Activated CD8-positive, alpha-beta memory T cell treated with anti-CD3 and anti-CD28 coated beads, Interleukin-2, amount 10 ng/mL, durations not matched to agents 7 days and 5 days (primary cell): ENCODE data around the gene TRAPPC11. TPM values are rescaled to one million over a fixed set of nuclear protein-coding genes. Genes with fewer than 3 reads are reported as not detected.
"Not testable (repeated sequence)": the region's sequence is repeated elsewhere in the genome, so short reads cannot be mapped to it uniquely, and the experiment has no call there.

Source experiments
- ATAC-seq: fragments of 150-1000 bp; cut with Tn5 transposase; one replicate; pipeline ENCODE4 v1.10.0; 2021; ENCODE audit warnings: moderate library complexity
- CTCF ChIA-PET: fragments of 350-600 bp; sonication (Branson Sonifier 250); formaldehyde crosslinking; loops from one replicate; lab custom pipeline; 2021; ENCODE audit warnings: antibody characterized with exemption; lab: Charles Lee
- DNase-seq: peaks from one replicate; pipeline ENCODE4 v3.0.0-alpha.2; 2020
- H3K27ac Mint-ChIP-seq: one replicate; pipeline ENCODE4 v1.8.0; 2021; ENCODE audit warnings: mild to moderate bottlenecking, mixed read lengths
- H3K27me3 Mint-ChIP-seq: one replicate; pipeline ENCODE4 v1.8.0; 2021; ENCODE audit warnings: mixed read lengths
- H3K36me3 Mint-ChIP-seq: one replicate; pipeline ENCODE4 v1.8.0; 2021; ENCODE audit warnings: mild to moderate bottlenecking, mixed read lengths
- H3K4me1 Mint-ChIP-seq: one replicate; pipeline ENCODE4 v1.8.0; 2021; ENCODE audit warnings: mixed read lengths
- H3K4me3 Mint-ChIP-seq: one replicate; pipeline ENCODE4 v1.8.0; 2021; ENCODE audit warnings: mild to moderate bottlenecking, moderate library complexity, mixed read lengths
- H3K9me3 Mint-ChIP-seq: one replicate; pipeline ENCODE4 v1.8.0; 2022; ENCODE audit warnings: low read depth, mixed read lengths
- total RNA-seq, 2 experiments: library from RNA; stranded (reverse); gene quantifications; one replicate each; pipeline ENCODE4 v1.2.3, GENCODE V29; 2021

TRAPPC11 gene
- total RNA-seq, 2 experiments from 2014 or later, result 30.3 to 34.6 TPM

DNA sequence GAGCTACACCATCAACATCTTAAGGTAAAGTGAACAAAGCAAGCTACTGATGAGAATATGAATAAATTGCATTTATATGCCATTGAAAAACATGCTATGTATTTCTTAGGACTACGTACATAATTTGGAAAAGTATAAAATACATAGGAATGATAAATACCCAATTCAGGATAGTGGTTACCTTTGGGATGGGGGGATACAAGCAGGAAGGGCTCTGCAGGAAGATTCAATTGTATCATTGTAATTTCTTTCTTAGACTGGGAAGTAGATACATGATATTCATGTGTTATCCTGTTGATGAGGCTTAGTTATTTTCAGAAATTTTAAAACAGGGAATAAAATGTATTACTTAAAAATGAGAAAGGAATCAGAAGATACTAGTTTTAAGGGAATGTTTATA, 43.4 kb downstream of the TRAPPC11 start:
- Mint-ChIP-seq H3K27ac (no peak overlapping the region), H3K36me3 (peaks cover 65% of the 10 kb centered on the region), H3K9me3 (no peaks in the 10 kb centered on the region), H3K4me1 (no peaks in the 10 kb centered on the region), H3K4me3 (no peak overlapping the region), H3K27me3 (no peaks in the 10 kb centered on the region)
- CTCF ChIA-PET, result no interaction called here
- DNase-seq (no peak), ATAC-seq (no peak)

DNA sequence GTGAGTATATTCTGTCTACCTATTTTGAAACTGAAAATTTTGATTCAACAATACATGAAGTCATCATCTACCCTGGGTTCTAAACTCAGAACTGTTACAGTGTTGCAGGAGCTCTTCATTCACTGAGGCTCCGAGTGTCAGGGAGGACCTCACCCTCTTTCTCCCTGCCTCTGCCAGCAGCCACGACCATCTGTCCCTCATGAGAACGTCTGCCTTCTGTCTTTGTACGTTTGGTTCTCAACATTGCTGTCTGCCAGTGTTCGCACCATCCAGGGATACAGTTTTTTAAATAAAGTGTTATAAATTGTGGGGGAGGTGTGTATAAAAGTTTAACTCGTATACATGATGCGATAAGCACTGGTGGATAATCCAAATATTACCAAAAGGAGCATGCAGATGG, 55.5 kb downstream of the TRAPPC11 start:
- Mint-ChIP-seq H3K4me1 (no peaks in the 10 kb centered on the region), H3K27ac (no peak overlapping the region), H3K27me3 (no peaks in the 10 kb centered on the region), H3K36me3 (peaks cover 8% of the 10 kb centered on the region), H3K4me3 (no peak overlapping the region), H3K9me3 (no peaks in the 10 kb centered on the region)
- CTCF ChIA-PET, result interaction anchor here (0.7 kb wide), 1 partner anchor 23 kb away, joined by 3 read pairs; no protein-coding TSS in a partner anchor
- no peak for ATAC-seq
- no peak for DNase-seq

DNA sequence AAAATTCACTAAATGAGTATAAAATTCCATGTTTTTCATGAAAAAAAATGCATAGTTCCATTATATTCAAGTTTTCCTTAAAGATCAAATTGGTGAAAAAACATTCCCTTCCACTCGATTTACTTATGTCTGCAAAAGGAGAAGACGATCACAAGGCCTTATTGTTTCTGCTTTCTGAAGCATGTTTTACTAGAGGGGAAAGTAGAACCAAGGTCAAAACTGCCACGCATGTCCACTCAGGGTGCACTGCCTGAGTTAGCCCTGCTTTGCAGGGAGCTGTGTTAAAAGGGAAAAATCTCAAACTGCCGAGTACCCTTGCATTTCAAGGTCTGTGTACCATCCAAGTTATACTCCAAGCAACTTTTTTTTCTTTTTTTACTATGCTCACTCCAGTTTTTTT, 57.2 kb downstream of the TRAPPC11 start:
- no peak for DNase-seq
- H3K4me1 Mint-ChIP-seq, result peaks cover under 1% of the 10 kb centered on the region
- peaks cover 11% of the 10 kb centered on the region for H3K27me3 Mint-ChIP-seq
- no peak for ATAC-seq
- H3K36me3 Mint-ChIP-seq, result peaks cover 3% of the 10 kb centered on the region
- no peaks in the 10 kb centered on the region for H3K9me3 Mint-ChIP-seq
- no peak overlapping the region for H3K27ac Mint-ChIP-seq
- CTCF ChIA-PET, result no interaction called here
- H3K4me3 Mint-ChIP-seq, result no peak overlapping the region

DNA sequence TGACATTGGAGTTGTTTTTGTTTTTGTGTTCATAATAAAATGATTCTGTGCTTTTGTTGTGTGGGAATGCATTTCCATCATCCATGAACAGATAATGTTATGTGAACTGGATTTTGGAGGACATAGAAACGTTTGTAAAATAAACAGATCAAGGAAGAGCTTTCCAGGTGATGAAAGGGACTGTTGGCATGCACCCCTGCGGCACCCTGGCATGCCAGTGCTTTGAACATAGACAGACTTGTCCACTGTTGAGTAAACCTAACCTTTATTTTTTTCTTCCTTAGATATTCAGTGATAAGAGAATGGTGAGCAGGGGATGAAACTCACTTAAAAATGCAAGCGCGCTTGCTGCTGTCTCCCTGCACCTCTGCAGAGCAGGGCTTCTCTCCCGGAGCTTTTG, 59.8 kb downstream of the TRAPPC11 start:
- no peak overlapping the region for H3K27ac Mint-ChIP-seq
- ATAC-seq (no peak), DNase-seq (no peak)
- H3K9me3 Mint-ChIP-seq, result no peaks in the 10 kb centered on the region
- CTCF ChIA-PET, result interaction anchor here (0.7 kb wide), 1 partner anchor 9 kb away, joined by 3 read pairs; no protein-coding TSS in a partner anchor
- H3K4me3 Mint-ChIP-seq, result no peak overlapping the region
- H3K27me3 Mint-ChIP-seq, result peaks cover 17% of the 10 kb centered on the region
- H3K36me3 Mint-ChIP-seq, result no peaks in the 10 kb centered on the region
- peaks cover 13% of the 10 kb centered on the region for H3K4me1 Mint-ChIP-seq

DNA sequence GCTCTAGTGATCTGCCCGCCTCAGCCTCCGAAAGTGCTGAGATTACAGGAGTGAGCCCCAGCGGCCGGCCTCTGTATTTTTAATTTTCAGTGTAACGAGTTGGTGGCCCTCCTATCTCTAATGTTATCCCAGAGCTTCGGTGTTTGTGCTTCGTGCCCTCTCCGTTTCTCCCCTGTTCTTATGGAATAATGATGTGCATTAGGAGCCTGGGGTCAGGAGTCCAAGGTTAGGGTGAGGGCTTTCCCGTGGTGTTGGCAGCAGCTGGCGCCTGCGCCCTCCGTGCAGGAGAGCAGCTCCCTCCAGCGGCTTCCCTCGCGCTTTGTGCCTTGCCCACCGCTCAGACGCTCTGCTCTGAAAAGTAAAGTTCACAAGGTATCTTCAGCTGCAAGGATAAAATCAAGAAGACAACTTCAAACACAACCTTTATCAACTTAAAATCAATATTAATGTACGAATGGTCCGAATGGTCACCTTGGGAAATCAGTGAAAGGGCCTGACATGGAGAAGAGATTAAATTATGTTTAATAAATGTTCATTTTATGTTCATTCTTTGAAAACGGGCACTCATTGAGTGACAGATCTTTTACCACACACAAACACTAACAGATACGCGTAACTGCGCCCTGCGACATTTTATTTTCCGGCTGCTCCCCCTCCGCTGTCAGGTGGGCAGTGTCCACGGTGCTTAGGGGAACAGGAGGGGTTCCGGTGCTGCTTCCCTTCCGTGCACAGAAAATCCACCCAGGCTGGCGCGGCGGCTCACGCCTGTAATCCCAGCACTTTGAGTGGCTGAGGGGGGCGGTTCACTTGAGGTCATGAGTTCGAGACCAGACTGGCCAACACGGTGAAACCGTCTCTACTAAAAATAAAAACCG, 62.4 kb downstream of the TRAPPC11 start:
- CTCF ChIA-PET, result interaction anchor here (0.9 to 1.9 kb wide), 8 partner anchors 9 to 251 kb away, joined by 3 to 8 read pairs (median 4); no protein-coding TSS in a partner anchor
- Mint-ChIP-seq H3K9me3 (no peaks in the 10 kb centered on the region), H3K36me3 (no peaks in the 10 kb centered on the region), H3K4me3 (peak overlapping the region; percentile 45), H3K27ac (no peak overlapping the region), H3K27me3 (peaks cover 17% of the 10 kb centered on the region), H3K4me1 (peaks cover 13% of the 10 kb centered on the region)
- ATAC-seq (peak; percentile 53), DNase-seq (peak; percentile 53)

DNA sequence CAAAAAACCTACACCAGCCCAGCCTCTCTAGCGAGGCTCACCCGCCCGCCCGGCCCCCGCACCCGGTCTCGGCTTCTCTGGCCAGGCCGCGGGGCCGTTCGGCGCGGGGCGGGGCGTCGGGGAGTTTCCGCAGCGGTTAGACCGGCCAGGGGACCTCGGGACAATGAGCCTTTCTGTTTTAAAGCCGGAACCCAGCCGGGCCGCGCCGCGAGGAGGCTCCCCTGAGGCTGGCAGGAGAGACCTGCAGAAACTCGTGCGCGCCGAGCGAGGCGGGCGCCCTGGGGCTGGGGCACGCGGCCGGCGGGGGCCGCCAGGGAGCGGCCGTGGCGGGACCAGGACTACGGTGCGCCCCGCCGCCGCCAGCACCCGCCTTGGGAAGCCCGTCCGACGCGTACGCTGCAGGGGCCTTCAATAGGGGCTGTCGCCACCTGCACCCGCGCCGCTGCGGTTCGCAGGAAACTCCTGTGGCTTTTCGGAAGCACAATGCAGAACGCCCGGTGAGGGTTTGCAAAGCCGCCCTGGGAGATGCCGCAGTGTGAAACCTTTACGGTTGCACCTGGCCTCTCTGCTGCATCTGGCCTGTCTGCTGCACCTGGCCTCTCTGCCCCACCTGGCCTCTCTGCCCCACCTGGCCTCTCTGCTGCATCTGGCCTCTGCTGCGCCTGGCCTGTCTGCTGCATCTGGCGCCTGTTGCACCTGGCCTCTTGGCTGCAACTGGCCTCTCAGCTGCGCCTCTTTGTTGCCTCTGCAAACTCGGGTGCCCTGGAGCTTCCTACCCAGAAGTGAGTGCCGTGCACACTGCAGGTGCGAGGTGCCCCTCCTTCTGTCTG, 63.9 kb downstream of the TRAPPC11 start:
- CTCF ChIA-PET, result no interaction called here
- peak; percentile 62 for DNase-seq
- Mint-ChIP-seq H3K27ac (no peak overlapping the region), H3K4me3 (peak overlapping the region; percentile 67), H3K4me1 (peaks cover 13% of the 10 kb centered on the region), H3K36me3 (no peaks in the 10 kb centered on the region), H3K27me3 (peaks cover 17% of the 10 kb centered on the region), H3K9me3 (no peaks in the 10 kb centered on the region)
- ATAC-seq, result peak; percentile 76

DNA sequence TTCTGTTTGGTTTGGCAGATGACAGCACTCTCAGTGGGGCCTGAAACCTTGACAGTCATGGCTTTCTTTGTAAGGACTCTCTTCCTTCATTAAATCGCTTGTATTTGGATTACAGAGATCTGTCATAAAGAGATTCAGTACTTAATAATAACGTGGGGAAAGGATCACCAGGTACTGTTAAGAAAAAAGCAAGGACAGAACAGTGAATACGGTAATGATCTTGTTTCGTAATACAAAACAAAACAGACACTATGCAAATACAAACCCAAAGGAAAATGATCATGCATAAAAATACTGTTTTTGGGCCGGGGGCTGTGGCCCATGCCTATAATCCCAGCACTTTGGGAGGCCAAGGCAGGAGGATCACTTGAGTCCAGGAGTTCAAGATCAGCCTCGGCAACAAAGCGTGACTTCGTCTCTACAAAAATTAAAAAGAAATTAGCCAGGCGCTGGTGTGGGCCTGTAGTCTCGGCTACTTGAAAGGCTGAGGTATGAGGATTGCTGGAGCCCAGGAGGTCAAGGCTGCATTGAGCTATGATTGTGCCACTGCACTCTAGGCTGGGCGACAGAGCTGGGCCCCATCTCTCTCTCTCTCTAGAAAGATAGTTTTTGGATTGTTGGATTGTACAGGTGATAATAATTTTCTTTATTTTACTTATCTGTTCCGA, 64.6 kb downstream of the TRAPPC11 start:
- peaks cover 13% of the 10 kb centered on the region for H3K4me1 Mint-ChIP-seq
- CTCF ChIA-PET, result no interaction called here

DNA sequence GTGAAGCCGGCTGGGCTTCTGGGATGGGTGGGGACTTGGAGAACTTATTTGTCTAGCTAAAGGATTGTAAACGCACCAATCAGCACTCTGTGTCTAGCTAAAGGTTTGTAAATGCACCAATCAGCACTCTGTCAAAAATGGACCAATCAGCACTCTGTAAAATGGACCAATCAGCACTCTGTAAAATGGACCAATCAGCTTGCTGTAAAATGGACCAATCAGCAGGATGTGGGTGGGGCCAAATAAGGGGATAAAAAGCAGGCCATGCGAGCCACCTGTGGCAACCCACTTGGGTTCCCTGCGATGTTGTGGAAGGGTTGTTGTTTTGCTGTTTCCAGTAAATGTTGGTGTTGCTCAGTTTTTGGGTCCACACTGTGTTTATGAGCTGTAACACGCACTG, 66.5 kb downstream of the TRAPPC11 start:
- DNase-seq, H3K4me3 Mint-ChIP-seq, H3K36me3 Mint-ChIP-seq, H3K27me3 Mint-ChIP-seq, H3K27ac Mint-ChIP-seq, CTCF ChIA-PET, ATAC-seq, H3K9me3 Mint-ChIP-seq: not testable (repeated sequence)
- peaks cover 13% of the 10 kb centered on the region for H3K4me1 Mint-ChIP-seq

More for the DNA sequence above, 64.6 kb downstream of the TRAPPC11 start:
- Mint-ChIP-seq H3K9me3 (no peaks in the 10 kb centered on the region), H3K27ac (no peak overlapping the region), H3K4me3 (peak overlapping the region; percentile 49), H3K36me3 (no peaks in the 10 kb centered on the region), H3K27me3 (peaks cover 17% of the 10 kb centered on the region)
- DNase-seq (no peak), ATAC-seq (no peak)

DNA sequence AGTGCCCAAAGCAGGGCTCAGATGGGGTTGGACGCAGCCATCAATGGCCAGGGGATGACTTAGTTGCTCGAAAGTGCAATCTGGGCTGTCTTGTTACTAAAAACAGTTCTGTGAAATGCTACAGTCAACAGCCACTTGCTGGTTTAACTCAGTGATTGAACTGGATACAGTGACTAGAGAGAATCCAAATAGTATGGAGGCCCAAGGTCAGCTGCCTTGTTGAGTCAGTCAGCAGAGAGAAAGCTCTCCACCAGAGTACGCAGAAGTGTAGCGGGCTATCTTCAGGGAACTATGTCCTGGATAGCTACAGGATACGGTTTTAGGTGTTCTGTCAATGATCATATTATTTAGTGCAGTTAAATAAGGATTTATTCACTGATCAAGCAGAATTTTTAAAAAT, 68.4 kb downstream of the TRAPPC11 start:
- CTCF ChIA-PET, result no interaction called here
- H3K27me3 Mint-ChIP-seq, result no peaks in the 10 kb centered on the region
- ATAC-seq (no peak), DNase-seq (no peak)
- H3K36me3 Mint-ChIP-seq, result no peaks in the 10 kb centered on the region
- no peak overlapping the region for H3K4me3 Mint-ChIP-seq
- H3K9me3 Mint-ChIP-seq, result no peaks in the 10 kb centered on the region
- H3K4me1 Mint-ChIP-seq, result peaks cover 6% of the 10 kb centered on the region
- no peak overlapping the region for H3K27ac Mint-ChIP-seq

DNA sequence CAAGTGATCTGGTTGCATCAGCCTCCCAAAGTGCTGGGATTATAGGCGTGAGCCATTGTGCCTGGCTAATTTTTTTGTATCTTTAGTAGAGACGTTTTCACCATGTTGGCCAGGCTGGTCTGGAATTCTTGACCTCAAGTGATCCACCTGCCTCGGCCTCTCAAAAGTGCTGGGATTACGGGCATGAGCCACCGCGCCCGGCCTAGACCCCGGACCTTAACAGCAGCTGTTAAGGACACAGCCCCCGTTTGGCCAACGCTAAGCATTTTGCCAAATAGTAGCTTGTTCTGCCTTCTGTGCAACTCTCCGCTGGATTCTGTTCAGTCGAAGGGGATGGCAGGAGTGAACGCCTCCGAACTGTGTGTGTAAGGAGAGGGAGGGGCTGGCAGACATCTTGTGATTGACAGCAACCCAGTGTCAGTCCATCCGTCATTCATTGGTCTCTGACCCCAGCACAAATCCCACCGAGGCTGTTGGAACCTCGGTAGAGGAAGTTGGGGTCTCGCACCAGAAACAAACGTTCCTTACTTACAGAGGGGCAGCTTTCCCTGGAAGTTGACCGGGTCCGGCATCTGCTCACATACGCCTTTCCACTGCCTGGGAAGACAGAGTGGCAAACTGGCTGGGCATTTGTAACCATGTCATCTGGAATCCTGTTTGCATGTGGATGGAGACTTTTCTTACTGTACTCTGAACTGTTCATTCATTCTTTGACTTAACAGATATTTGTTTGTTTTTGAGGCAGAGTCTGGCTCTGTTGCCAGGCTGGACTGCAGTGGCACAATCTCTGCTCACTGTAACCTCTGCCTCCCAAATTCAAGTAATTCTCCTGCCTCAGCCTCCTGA, 69.4 kb downstream of the TRAPPC11 start:
- Mint-ChIP-seq H3K27ac (no peak overlapping the region), H3K9me3 (no peaks in the 10 kb centered on the region), H3K36me3 (no peaks in the 10 kb centered on the region), H3K4me3 (no peak overlapping the region), H3K27me3 (no peaks in the 10 kb centered on the region), H3K4me1 (peaks cover 1% of the 10 kb centered on the region)
- DNase-seq (no peak), ATAC-seq (no peak)
- CTCF ChIA-PET, result no interaction called here

DNA sequence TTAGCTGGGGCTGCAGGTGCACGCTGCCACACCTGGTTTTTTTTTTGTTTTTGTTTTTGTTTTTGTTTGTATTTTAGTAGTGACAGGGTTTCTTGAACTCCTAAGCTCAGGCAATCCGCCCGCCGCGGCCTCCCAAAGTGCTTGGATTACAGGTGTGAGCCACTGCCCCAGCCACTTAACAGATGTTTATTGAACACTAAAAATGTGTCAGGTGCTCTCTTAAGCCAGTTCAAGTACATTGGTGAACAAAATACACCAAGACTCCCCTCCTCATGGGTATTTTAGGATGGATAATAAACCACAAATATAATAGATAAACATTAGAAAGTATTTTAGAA, 69.9 kb downstream of the TRAPPC11 start:
- H3K27ac Mint-ChIP-seq, result no peak overlapping the region
- ATAC-seq, result no peak
- DNase-seq, result no peak
- no peaks in the 10 kb centered on the region for H3K4me1 Mint-ChIP-seq
- no peak overlapping the region for H3K4me3 Mint-ChIP-seq
- no peaks in the 10 kb centered on the region for H3K36me3 Mint-ChIP-seq
- peaks cover 2% of the 10 kb centered on the region for H3K27me3 Mint-ChIP-seq
- CTCF ChIA-PET, result no interaction called here
- H3K9me3 Mint-ChIP-seq, result no peaks in the 10 kb centered on the region

DNA sequence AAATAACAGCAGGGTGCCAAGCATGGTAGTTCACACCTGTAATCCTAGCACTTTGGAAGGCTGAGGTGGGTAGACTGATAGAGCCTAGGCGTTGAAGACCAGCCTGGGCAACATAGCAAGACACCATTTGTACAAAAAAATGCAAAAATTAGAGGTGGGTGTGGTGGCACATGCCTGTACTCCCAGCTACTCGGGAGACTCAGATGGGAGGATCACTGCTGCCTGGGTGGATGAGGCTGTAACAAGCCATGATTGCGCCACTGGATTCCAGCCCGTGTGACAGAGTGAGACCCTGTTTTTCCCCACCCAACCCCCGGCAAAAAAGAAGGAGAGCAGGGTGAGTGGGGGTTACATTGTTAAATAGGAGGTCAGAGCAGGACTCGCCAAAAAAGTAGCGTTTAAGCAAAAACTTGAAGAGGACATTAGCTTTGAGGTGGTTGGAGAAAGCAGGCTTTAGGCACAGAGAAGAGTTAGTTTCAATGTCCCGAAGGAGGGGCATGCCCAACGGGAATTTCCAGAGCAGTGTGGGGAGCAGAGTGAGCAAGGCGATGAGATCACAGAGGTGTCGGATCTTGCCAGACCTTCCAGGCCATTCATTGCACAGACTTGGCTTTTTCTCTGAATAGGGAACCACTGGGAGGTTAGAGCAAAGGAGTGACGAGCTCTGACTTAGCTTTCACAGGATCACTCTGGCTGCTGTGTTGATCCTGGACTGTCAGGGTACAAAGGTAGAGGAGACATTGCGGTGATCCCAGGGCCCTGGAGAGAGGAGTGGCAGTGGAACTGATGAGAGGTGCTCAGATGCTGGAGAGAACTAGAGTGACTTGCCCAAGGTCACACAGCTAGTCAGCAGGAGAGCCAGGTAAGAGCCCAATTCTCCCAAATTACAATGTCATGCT, 70.6 kb downstream of the TRAPPC11 start:
- ATAC-seq (no peak), DNase-seq (no peak)
- CTCF ChIA-PET, result no interaction called here
- Mint-ChIP-seq H3K36me3 (no peaks in the 10 kb centered on the region), H3K4me3 (no peak overlapping the region), H3K27me3 (peaks cover 3% of the 10 kb centered on the region), H3K27ac (no peak overlapping the region), H3K9me3 (no peaks in the 10 kb centered on the region), H3K4me1 (no peaks in the 10 kb centered on the region)
